CD4-positive, alpha-beta T cell (primary cell): Measurements from ENCODE around the gene SLAMF9. TPM values are rescaled to one million over a fixed set of nuclear protein-coding genes. Genes with fewer than 3 reads are reported as not detected.

Experiments
- ATAC-seq: fragments of 200-7000 bp; cut with Tn5 transposase; one replicate; pipeline ENCODE4 v1.10.0; 2022; ENCODE audit warnings: mild to moderate bottlenecking; ENCODE audit not compliant: poor library complexity
- CTCF ChIA-PET: fragments of 350-600 bp; sonication (Branson Sonifier 250); formaldehyde crosslinking; loops from one replicate; lab custom pipeline; 2021; ENCODE audit warnings: antibody characterized with exemption, inconsistent platforms; lab: Charles Lee
- POLR2A ChIA-PET: fragments of 350-600 bp; sonication (Branson Sonifier 250); formaldehyde crosslinking; loops from one replicate; lab custom pipeline; 2021; ENCODE audit warnings: antibody characterized with exemption, inconsistent platforms; lab: Charles Lee
- DNase-seq, 14 experiments: peaks; one replicate each; pipeline ENCODE4 v3.0.0-alpha.2; 2013 to 2020; ENCODE audit warnings: mixed read lengths in 2 of 14
- H3K27ac ChIP-seq, 2 donors: one replicate each; pipeline versions ENCODE4 v1.5.1 to v1.7.0; 2013; ENCODE audit warnings: low read length in 2 of 2, low read depth in 1 of 2, mild to moderate bottlenecking in 1 of 2
- H3K27me3 ChIP-seq, 2 experiments: 1 replicate in 1 of 2; 2 replicates in 1 of 2; pipeline versions ENCODE4 v1.6.1 to v1.7.0; 2013; ENCODE audit warnings: low read length in 2 of 2, control low read depth in 1 of 2, mild to moderate bottlenecking in 1 of 2, moderate library complexity in 1 of 2; ENCODE audit not compliant: insufficient read depth in 2 of 2, control insufficient read depth in 1 of 2
- H3K36me3 ChIP-seq: one replicate; pipeline ENCODE4 v1.6.1; 2013; ENCODE audit warnings: low read length, control low read depth; ENCODE audit not compliant: insufficient read depth
- H3K4me1 ChIP-seq: one replicate; pipeline ENCODE4 v1.6.1; 2013; ENCODE audit warnings: low read length, control low read depth; ENCODE audit not compliant: insufficient read depth
- H3K4me3 ChIP-seq: one replicate; pipeline ENCODE4 v1.5.1; 2013; ENCODE audit warnings: mild to moderate bottlenecking, low read length, moderate library complexity
- H3K9me3 ChIP-seq, 2 experiments: 1 replicate in 1 of 2; 2 replicates in 1 of 2; pipeline versions ENCODE4 v1.6.1 to v1.7.0; 2013; ENCODE audit warnings: low read length in 2 of 2, mild to moderate bottlenecking in 2 of 2, control low read depth in 1 of 2, moderate library complexity in 1 of 2; ENCODE audit not compliant: control insufficient read depth in 1 of 2, insufficient read depth in 1 of 2
- H3K27ac Mint-ChIP-seq: one replicate; pipeline ENCODE4 v1.8.0; 2020; ENCODE audit warnings: mixed read lengths
- H3K27me3 Mint-ChIP-seq: one replicate; pipeline ENCODE4 v1.8.0; 2021; ENCODE audit warnings: mixed read lengths
- H3K36me3 Mint-ChIP-seq: one replicate; pipeline ENCODE4 v1.8.0; 2021; ENCODE audit warnings: low read depth, mixed read lengths
- H3K4me1 Mint-ChIP-seq: one replicate; pipeline ENCODE4 v1.8.0; 2021; ENCODE audit warnings: low read depth, mixed read lengths
- H3K4me3 Mint-ChIP-seq: one replicate; pipeline ENCODE4 v1.8.0; 2020; ENCODE audit warnings: mild to moderate bottlenecking, mixed read lengths
- H3K9me3 Mint-ChIP-seq: one replicate; pipeline ENCODE4 v1.8.0; 2020; ENCODE audit warnings: mixed read lengths
- intact Hi-C, 2 experiments: fragments of 100-400 bp; cut with DNase I in 1 of 2; cut with micrococcal nuclease in 1 of 2; formaldehyde crosslinking; loops; one replicate each; pipeline versions ENCODE4 v1.15.1 to v1.9.0; 2023 to 2025; cut with DNase I, micrococcal nuclease
- total RNA-seq, 174 experiments: library from RNA in 2 of 174; stranded (reverse) in 2 of 174; gene quantifications; one replicate each; pipeline ENCODE4 v1.2.3 and lab custom pipeline; 2021 to 2026
- TF ChIP-seq, protein P1 (sequence below): fragments of 200-600 bp; IDR thresholded peaks from one replicate; pipeline ENCODE4 v1.8.0; 2022; ENCODE audit warnings: antibody characterized with exemption, mild to moderate bottlenecking

SLAMF9 gene
- total RNA-seq, 2 experiments from 2014 or later = not detected

DNA sequence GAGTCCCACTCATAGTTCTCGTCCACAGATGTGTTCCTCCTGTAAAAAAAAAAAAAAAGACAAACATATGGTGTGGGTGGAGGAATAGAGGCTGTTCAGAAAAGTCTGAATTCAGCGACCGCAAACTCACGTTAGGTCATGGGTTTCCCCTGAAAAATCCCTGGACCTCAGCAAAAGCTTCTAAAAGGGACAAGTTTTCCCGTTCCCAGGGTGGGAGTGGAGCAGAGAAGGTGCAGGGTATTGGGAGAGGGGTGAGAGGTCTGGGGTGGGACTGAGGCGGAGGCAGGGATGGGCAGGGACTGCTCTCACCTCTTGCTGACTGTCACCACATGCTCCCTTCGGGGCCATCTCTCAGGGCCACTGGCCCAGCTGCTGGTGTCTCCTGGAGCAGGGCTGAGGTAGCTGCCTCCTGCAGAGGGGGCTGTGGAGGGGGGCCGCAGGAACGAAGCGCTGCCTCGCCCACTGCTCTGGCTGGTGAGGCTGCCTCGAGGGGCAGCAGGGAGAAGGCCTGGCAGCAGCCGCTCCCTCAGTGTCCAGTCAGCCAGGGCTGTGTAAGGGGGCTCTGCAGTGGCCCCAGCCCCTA, 26.1 kb downstream of the SLAMF9 start:
- no peak for ATAC-seq

DNA sequence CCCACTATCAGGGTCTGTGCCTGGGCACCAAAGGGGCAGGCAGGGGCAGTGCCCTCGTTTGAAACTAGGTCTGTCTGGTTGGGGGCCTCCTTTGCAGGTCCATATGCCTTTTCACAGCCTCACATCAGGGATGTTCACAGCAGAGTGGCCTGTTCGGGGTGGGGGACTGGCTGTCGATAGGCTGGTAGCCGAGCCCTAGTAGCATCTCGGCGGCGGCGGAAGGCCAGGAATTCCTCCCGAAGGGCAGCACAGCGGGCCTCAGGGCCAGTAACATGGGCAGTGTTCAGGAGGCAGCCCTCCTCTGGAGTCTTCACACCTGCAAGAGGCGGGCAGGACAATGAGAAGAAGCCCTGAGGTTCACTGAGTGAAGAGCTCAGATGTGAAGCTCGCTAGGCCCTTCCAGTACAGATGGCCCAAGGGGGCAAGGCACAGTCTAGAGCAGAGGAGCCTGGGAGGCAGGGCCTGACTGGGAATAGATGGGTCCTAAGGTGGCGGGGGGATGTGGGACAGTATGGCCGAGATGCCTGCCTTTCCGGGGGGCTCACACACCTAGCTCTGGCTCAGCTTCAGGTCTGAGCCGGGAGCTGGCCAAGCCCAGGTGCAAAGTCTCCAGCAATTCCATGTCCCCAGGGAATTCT, 26.7 kb downstream of the SLAMF9 start:
- Mint-ChIP-seq H3K9me3 (no peaks in the 10 kb centered on the region), H3K4me3 (peak overlapping the region; percentile 94), H3K27me3 (no peaks in the 10 kb centered on the region), H3K27ac (peak overlapping the region; percentile 94), H3K4me1 (peaks cover 24% of the 10 kb centered on the region), H3K36me3 (peaks cover 29% of the 10 kb centered on the region)
- Histone ChIP-seq H3K4me1 (peaks cover 30% of the 10 kb centered on the region), H3K27ac (no peak overlapping the region), H3K27me3 (no peaks in the 10 kb centered on the region), H3K9me3 (peaks cover 0 to 4% of the 10 kb centered on the region in 2 experiments), H3K36me3 (peaks cover 9% of the 10 kb centered on the region), H3K4me3 (no peak overlapping the region)
- TF ChIP-seq, protein P1, sequence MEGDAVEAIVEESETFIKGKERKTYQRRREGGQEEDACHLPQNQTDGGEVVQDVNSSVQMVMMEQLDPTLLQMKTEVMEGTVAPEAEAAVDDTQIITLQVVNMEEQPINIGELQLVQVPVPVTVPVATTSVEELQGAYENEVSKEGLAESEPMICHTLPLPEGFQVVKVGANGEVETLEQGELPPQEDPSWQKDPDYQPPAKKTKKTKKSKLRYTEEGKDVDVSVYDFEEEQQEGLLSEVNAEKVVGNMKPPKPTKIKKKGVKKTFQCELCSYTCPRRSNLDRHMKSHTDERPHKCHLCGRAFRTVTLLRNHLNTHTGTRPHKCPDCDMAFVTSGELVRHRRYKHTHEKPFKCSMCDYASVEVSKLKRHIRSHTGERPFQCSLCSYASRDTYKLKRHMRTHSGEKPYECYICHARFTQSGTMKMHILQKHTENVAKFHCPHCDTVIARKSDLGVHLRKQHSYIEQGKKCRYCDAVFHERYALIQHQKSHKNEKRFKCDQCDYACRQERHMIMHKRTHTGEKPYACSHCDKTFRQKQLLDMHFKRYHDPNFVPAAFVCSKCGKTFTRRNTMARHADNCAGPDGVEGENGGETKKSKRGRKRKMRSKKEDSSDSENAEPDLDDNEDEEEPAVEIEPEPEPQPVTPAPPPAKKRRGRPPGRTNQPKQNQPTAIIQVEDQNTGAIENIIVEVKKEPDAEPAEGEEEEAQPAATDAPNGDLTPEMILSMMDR = no peak
- POLR2A ChIA-PET = interaction anchor here (0.6 kb wide), 1 partner anchor 28 kb away, joined by 4 read pairs; no protein-coding TSS in a partner anchor
- peak in 1 of 14 experiments; percentile 22 for DNase-seq
- CTCF ChIA-PET = no interaction called here
- no peak for ATAC-seq
- intact Hi-C loops = loop anchor here (5.0 to 10.0 kb wide), 5 partner anchors 73 to 357 kb away; partner anchors contain the start of genes DUSP23 (in 1 of the 2), IGSF8 (in 1 of the 2), PEX19 (in 1 of the 2) and PIGM (in 1 of the 2)

More for the DNA sequence above, 26.1 kb downstream of the SLAMF9 start:
- TF ChIP-seq, protein P1 = no peak
- ChIA-PET CTCF (no interaction called here), POLR2A (interaction anchor here (0.6 kb wide), 1 partner anchor 27 kb away, joined by 4 read pairs; no protein-coding TSS in a partner anchor)
- Mint-ChIP-seq H3K9me3 (no peaks in the 10 kb centered on the region), H3K36me3 (peaks cover 26% of the 10 kb centered on the region), H3K4me1 (peaks cover 22% of the 10 kb centered on the region), H3K4me3 (no peak overlapping the region), H3K27me3 (no peaks in the 10 kb centered on the region), H3K27ac (no peak overlapping the region)
- DNase-seq = peak in 1 of 14 experiments; percentile 31
- H3K4me1 ChIP-seq = peaks cover 24% of the 10 kb centered on the region
- H3K9me3 ChIP-seq = peaks cover 0 to 4% of the 10 kb centered on the region in 2 experiments
- H3K27ac ChIP-seq = no peak overlapping the region
- intact Hi-C loops = loop anchor here (5.0 to 10.0 kb wide), 5 partner anchors 73 to 357 kb away; partner anchors contain the start of genes DUSP23 (in 1 of the 2), IGSF8 (in 1 of the 2), PEX19 (in 1 of the 2) and PIGM (in 1 of the 2)
- H3K27me3 ChIP-seq = no peaks in the 10 kb centered on the region
- H3K4me3 ChIP-seq = no peak overlapping the region
- H3K36me3 ChIP-seq = peaks cover 3% of the 10 kb centered on the region

DNA sequence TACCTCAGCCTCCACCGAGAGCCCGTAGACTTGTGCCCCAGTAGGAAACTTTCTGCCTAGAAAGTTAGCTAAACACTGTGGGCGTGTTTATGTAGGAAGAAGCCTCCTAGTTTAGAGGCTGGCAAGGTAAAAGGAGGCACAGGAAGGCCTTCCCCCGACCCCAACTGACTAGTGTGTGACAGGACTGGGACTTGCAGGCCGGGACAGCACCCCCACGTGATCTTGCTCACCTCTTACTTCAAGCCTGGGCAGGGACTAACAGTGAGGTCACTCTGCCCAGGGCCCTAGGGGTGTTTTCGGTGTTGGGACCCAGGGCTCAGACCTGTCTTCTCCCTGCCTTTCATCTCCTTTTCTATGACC, 28.3 kb downstream of the SLAMF9 start:
- H3K9me3 Mint-ChIP-seq = no peaks in the 10 kb centered on the region
- intact Hi-C loops = loop anchor here (2.0 to 10.0 kb wide), 6 partner anchors 35 to 359 kb away; partner anchors contain the start of genes DUSP23 (in 1 of the 2), IGSF8 (in 1 of the 2), PEX19 (in 1 of the 2) and PIGM (in 1 of the 2)
- peak overlapping the region; percentile 99 to 100 for H3K27ac ChIP-seq

More for the DNA sequence above, 28.3 kb downstream of the SLAMF9 start:
- Mint-ChIP-seq H3K4me1 (peaks cover 41% of the 10 kb centered on the region), H3K27ac (peak overlapping the region; percentile 94), H3K4me3 (peak overlapping the region; percentile 94), H3K36me3 (peaks cover 43% of the 10 kb centered on the region), H3K27me3 (no peaks in the 10 kb centered on the region)
- peak overlapping the region; percentile 98 for H3K4me3 ChIP-seq
- peaks cover 46% of the 10 kb centered on the region for H3K4me1 ChIP-seq
- ATAC-seq (peak; percentile 4), DNase-seq (peak in 2 of 14 experiments; percentile 12 to 29)
- POLR2A ChIA-PET = interaction anchor here (0.6 to 3.5 kb wide), 11 partner anchors 10 to 337 kb away, joined by 3 to 15 read pairs (median 4); partner anchors contain the start of genes DCAF8, DUSP23, IGSF8 and IGSF9
- H3K36me3 ChIP-seq = peaks cover 24% of the 10 kb centered on the region
- CTCF ChIA-PET = interaction anchor here (0.9 to 4.5 kb wide), 5 partner anchors 18 to 145 kb away, joined by 3 to 27 read pairs (median 7); partner anchors contain the start of gene DUSP23
- TF ChIP-seq, protein P1 = no peak
- H3K27me3 ChIP-seq = no peaks in the 10 kb centered on the region
- peaks cover 0 to 4% of the 10 kb centered on the region in 2 experiments for H3K9me3 ChIP-seq
